Epidermal melanocyte (primary cell): ENCODE results near the gene MSI2.

Experiments
- DNase-seq: peaks from one replicate; pipeline ENCODE4 v3.0.0; 2011; ENCODE audit warnings: low spot score; ENCODE audit not compliant: insufficient read length

Gene MSI2

DNA sequence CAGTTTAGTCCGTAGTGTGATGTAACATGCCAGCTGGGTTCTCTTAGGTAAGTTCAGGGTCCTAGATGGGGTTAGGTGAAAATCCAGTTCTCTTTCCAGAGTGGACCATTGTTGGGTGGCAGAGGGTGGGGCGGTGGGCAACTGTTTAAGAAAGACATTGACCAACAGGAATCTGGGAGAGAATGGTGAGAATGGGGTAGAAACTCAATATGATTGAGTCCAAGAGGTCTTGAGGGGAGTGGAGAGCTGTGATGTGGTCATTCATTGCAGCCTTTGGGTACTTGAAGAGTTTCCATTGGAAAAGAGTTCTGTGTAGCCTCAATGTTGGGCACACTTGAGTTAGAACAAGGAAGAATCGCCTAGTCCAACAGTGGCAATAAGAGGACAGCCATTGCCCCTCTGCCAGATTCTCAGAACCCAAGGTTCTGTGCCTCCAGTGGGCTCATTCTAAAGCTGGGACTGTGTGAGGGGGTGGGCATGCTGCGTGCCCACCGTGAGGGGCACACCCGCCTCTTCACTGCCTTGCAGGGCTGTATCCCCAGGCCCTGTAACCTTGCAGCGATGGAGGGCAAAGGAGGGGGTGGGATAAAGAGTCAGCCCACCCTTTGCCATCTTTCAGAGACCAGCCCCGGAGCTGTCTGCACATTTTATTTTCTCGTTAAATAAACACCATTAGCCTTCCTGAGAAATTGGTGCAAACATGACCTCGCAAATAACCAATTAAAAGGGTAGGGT lies 280.6 kb downstream of the MSI2 start:
- DNase-seq = no peak

DNA sequence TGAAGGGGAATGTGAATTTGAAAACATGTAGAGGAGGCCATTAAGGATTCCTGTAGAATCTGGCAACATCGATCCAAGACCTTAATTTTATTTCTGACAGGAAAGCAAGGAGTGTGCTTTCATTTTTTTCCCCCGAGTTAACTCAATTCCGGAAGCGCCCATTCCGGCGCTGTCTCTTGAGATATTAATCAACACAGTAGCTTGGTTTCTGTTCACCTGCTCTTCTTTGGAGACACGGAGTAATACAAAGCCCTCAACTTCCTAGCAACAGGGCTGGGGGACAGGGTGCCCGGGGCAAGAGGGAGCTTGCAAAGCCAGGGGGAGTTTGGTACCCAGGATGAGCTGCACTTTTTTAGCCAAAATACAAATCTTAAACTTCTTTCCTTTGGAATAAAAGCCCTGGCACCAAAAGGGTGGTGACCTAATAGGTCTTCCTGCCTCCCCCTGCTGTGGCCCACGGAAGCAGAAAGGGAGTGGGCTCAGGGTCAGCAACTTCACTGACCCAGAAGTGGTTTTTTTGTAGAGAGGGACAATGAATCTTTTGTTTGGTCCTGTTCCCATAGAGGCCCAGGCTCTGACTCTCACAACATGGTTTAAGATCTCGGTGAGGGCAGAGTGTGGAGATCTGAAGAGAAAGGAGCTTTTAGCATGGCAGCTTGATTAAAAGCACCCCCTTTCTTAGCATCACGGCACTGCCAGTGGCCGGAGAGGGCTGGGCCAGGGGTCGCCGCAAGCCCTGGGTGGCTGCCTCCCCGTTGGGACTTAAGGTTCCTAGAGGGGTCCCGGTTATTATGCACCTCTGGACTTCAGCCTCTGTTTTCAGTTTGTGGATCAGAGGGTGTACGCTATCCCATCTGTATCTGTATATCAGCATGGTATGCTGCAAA lies 281.4 kb downstream of the MSI2 start:
- no peak for DNase-seq

DNA sequence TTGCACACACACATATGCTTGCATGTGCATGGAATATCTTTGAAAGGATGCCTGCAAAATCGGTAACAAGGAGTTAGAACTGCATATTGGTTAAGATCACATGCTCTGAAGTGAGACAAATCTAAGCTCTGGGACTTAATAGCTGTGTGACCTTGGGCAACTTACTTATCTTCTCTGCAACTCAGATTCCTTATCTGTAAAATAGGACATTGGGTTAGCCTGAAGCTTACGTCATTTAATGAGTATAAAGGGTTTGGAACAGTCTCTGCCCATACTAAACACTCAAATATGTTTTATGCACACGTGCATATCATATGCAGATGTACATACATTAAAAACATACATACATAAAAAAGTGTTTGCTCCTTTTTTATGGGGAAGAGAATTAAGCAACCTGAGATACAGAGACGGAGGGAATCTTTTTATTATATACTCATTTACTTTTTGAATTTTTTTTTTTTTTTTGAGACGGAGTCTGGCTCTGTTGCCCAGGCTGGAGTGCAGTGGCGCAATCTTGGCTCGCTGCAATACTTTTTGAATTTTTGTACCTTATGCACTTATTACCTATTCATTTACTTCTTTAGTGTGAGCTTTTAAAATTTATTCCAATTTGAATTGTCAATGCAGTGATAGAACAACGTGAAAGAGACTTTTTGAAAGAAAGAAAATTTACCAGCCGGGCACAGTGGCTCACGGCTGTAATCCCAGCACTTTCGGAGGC lies 282.6 kb downstream of the MSI2 start:
- DNase-seq = no peak

DNA sequence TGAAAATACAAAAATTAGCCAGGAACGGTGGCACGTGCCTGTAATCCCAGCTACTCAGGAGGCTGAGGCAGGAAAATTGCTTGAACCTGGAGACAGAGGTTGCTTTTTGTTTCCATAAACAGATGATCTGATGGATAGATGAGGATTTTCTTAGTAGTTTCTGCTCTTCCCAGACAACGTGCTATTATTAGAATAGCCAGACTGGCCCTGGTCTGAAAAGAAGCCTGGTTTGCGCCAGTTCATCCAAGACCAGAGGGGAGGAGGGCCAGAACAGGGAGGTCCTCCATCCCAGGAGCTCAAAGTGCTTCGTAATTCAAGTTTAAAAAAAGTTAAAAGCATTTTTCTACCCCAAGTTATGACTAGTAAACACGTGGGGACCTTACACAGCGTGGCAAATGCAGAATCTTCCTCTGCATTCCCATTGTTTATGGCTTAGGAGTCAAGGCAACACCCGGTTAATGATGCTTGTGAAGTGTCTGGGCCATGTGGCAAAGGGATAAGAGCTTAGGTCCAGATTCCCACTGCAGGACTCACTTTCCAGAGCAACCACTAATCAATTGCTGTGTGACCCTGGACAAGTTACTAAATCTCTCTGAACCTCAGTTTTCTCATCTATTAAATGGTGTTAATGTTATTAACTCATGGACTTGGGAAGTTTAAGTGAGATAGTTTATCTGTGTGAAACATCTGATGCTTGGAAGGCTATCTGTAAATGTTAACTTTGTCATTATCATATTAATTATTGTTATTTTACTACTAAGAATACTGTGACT lies 283.4 kb downstream of the MSI2 start:
- no peak for DNase-seq

DNA sequence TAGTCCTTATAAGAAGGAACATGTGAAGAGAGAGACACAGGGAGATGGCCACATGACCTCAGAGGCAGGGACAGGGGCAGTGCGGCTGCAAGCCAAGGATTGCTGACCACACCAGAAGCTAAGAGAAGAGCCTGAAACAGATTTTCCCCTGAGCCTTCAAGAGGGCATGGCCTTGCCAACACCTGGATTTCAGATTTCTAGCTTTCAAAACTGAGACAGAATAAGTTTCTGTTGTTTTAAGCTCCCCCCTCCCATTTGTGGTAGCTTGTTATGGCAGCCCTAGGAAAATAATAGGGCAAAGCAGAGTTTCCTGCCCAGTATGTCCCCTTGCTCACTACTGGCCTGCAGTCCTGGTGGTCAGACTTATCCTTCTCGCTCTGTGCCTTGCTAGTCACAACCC lies 284.3 kb downstream of the MSI2 start:
- no peak for DNase-seq

DNA sequence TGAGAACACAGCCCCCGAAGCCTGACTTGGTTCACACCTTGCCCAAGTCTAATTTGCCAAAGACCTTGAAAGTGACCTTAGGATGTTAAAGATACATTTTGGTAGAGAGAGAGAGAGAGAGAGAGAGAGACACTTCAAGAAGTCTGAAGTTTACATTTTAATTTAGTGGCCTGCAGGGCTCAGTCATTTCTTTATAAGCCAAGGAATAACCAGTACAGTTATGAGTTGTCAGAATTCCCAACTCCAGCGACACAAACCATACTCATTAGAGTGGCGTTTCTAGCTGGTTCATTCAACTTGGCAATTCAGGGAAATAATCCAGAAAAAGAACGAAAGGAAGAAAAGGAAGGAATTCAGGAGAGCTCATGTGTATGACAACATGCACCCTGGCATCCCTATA lies 284.7 kb downstream of the MSI2 start:
- DNase-seq = no peak

DNA sequence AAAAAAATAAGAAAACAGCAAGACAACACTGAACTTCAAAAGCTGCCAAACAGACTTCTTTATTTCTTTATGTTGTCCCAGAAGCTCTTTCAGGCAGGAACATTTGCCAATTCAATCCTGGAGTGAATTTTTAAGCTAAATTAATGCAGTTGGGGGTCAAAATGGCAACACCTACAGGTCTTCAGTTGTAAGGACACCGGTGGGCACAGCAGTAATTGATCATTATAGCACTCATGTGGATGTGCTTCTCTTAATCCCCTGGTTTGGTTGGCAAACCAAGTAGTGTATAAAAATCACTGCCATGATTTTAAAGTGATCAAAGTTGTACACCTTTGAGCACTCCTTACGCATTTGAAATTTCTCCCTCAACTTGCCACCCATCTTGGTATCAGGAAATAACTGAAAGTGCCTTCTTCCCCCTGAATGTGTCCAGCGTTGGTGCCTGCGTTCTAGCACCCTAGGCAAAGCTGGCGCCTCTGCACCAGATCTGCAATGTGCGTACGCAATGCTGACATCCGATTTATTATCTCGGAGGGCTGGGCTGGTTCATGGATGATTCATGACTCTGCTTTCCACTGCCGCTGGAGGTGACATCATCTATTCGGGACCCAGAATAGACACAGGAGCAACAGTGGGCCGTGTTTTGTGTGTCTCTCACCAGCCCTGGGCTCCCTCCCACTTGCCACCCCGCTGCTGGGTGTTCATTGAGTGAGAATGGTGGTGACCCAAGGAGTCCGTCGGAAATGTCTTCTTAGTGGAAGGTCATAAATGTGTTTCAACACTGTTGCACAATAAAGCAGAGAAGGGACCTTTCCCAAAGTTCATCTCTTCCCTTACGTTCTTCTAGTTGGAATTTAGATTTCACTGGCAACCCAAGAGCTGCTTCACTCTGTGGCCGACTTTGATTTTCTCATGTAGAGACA lies 285.4 kb downstream of the MSI2 start:
- no peak for DNase-seq

DNA sequence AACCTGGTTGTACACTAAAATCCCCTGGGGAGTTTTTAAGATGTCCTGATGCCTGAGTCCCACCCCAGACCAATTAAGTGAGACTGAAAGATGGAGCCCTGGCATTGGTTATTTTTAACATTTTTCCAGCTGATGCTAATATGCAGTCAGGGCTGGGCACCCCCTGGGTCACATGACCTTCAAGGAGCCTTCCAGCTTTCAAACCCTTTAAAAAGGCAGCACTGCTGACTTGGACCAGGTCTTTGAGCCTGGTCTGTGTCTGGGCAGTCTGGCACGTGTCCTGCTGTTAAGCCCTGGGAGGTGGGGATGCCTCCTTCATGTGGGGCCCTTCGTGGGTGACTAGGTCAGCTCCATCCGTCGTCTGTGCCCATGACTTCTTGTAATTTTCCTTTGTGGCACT lies 286.2 kb downstream of the MSI2 start:
- DNase-seq = no peak

DNA sequence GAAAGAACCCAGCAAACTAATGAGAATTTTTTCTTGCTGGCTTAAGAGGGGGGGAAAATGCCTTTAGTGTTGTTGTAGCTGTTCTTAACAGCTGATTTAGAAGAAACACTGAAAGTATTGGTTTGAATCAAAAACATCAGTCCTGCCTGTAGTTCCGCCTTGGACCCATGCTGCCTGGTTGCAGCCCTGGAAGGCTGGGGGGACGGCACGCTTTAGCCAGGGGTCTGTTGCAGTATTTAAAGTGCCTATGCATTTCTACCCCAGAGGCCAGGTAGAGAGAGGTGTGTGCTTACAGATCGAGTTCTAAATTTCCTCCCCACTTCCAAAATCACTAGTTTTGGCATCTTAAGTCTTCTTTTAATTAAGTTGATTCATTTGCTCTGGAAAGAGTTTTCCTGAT lies 286.9 kb downstream of the MSI2 start:
- no peak for DNase-seq

DNA sequence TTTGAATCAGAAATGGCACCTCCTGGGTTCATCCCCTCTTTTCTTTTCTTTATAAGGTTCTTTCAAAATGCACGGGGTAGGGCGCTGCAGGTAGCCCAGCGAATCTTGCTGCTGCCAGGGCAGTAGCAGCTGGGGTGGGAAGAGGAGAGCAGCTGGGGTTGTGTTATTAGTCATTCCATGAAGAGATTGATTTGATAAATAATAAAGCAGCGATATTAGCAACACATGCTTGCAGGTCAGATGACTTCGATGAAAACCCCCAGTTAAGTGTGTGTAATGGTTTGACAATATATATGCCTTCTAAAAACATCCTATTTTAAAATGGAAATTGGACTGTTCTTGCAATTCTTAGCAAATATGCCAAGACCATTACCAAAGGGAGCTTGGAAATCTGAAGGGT lies 288.1 kb downstream of the MSI2 start:
- no peak for DNase-seq

DNA sequence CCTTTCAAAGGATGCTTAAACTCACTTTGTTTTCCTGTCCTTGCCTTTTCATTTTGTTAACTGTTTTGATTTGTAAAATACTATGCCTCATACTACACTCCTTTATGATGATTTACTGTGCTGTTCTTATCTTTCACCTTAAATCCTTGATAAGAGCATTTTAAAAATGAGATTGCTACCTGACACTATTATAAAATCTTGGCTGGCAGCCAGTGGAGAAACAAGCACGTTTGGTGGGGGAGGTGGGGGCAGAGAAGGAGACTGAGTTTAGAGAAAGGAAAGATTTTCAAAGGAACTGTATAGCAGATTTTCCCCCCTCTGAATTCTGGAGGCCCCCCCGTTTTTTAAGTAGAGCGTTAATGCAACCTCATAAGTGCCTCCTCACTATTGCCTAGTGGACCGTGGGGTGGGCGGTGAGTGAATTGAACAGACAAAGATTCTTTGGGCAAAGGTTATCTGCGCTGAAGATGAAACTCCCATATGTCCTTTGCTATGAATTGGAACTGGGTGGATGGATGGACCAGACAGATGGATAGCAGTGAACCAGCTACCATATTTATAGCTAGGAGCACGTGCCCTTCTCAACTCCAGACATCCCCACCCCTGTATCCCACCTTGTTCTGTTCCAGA lies 288.6 kb downstream of the MSI2 start:
- no peak for DNase-seq

DNA sequence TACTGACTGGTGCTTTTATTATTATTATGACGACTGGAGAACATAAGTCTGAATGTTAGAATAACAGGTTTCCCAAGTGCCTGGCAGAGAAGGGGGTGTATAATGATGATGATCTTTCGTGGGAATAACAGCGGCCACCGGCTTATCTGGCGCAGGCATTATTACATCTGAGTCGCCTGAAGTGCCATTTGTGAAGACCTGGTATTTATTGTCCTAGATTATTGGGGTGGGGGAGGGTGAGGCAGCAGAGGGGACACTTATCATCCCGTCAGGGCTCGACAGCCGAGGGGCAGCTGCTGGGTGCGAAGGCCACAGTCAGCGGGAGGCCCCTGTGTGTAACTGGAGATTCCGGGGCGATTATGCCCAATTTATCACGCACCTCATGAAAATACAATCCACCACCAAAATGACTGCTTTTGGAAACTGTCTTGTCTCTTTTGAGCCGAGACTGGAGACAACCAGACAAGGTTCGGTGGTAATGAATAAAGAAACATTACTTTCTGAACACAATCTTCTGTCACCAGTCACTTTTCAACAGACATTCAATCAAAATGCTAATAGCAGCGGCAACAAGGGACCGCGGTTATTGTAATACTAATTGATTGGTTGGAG lies 289.5 kb downstream of the MSI2 start:
- no peak for DNase-seq

DNA sequence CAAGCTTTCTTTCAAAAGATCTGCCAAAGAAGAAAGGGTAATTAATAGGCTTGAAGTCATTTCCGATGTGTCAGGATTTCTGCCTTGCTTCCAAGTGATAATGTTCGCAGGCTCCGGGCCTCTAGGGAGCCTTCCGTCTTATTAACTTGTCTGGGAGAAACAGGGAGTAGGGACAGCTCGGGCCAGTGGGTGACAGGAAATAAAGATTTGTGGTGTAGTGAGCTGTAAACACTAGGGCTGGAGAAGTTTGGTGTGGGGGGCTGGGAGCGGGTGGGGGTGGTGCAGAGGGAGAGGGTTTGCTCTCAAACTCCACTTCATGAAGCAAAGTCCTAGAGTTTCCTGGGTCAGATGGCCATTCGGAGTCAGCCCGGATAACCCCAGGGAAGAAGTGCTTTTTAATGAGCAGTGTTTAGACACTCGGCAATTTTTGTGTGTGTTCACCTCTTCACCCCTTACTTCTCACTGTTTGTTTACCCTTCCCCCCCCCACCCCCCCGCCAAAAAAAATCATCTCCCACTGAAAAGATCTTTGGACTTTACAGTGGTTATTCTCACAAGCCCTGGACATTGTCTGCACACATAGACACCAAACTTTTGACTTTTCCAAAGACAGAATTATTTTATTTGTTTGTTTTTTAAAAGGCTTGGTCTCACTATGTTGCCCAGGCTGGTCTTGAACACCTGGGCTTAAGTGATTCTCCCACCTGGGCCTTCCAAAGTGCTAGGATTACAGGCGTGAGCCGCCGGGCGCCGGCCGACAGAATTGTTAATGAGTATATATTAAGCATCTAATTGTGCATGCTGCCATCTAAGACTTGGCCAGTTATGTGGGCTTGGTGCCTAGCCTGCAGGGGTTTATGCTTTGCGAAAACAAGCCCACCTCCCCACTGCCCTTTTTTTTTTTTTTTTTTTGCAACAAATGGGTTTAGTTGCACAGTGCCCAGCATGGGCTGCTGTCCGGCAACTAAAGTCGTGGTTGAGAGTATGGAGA lies 292.4 kb downstream of the MSI2 start:
- no peak for DNase-seq

DNA sequence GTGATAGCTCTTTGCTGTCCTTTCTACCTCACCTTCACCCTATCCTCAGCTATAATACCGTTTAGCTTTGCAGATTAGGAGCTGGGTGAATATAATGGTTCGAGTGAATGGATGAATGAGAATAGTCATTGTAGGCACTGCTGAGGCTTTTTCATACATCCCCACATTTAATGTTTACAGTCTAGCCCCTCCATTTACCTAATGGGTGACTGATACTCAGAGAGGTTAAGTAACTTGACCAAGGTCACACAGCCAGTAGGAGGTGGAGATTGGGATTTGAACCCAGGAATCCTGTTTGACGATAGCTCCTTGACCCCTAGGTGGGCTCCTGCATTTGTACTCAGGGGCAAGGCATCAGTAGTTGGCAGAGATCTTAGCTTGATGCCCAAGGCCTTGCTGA lies 293.1 kb downstream of the MSI2 start:
- no peak for DNase-seq

DNA sequence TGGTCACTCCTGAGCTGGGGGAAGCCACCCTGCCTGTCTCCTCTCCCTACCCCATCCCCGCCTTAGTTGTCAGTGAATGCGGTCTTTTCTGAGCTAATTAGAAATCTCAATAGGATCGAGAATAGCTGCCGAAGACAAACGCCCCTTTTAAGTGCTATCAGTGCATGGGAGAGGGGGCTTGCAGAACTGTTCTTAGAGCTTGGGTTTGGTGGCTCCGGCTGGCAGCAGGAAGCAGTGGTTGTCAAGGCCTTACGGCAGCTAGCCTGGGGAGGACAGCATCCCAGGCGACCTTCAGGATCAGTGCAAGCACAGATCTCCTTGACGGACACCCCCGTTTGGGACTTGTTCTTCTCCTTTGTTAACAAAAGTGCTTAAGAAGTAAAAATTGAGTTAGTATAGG lies 293.7 kb downstream of the MSI2 start:
- no peak for DNase-seq

DNA sequence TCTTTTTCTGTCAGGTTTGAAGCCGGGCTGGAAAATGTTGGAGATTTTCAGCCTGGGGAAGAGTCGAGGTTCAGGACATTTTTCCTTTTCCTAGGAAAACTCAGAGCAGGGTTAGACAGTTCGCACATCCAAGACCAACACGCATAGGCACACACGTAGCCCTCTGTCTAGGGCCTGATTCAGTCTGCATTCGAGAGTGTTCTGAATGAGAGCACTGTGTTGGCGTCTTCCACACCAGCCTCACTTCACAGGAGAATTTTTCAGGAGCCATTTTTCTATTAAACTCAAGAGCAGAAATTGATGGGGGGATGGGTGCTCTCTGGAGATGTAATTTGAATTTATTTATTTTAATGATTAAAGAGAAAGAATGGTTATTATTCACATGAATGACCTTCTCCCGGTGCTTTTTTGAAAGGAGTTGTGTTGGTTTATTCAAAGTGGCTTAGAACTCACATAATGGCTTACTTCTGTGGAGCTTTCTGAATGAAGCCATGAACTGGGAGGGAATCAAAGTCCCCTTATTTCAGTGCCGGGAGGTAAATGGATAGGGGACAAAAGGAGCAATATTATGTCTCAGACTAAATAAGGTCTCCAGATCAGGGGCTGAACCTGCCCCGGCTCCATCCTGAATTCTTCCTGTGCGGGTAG lies 294.5 kb downstream of the MSI2 start:
- no peak for DNase-seq

DNA sequence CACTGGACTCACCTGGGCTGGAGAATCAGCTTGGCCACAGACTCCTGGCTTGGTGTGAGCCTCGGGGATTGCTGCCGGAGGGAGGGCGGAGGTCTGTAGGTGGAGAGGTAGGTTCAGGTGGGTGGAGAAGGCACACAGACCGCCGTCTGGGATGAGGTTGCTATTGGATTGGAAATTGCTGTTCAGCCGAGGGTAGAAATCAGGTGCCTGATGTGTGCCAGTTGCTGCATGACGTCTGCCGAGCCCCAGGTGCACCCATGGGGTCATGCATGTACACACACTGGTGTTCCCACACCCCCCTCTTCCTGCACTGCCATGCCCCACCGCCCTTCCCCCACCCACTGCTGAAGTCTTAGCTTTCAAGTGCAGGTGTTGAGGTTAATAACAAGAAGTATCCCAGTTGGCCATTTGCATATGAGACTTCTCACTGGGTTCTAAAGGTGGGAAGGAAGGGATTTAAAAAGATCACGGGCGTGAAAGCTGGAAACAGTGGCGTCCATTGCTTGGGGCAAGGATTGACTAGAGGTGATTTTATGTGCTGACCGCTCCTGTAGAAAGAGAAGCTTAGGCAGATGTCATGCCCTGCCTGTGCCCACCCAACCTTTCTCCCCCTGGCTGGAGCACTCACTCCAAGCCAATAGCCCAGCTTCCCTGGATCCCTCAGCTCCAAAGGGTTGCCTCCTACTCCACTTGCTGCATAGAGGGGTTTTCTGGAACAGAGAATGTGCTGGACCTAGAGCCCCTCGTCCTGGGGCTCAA lies 295.2 kb downstream of the MSI2 start:
- DNase-seq = no peak
